Colon (tissue), 2 donors: ENCODE results near the gene POR.
"Not testable (repeated sequence)": the region's sequence is repeated elsewhere in the genome, so short reads cannot be mapped to it uniquely, and the experiment has no call there.

Experiments
- FAIRE-seq: peaks from 2 replicates; lab custom pipeline; 2012; peaks lifted over from hg19 to GRCh38; lab: Jason Lieb, UNC
- donor health status: control.
- donor health status: control.

Gene POR

DNA sequence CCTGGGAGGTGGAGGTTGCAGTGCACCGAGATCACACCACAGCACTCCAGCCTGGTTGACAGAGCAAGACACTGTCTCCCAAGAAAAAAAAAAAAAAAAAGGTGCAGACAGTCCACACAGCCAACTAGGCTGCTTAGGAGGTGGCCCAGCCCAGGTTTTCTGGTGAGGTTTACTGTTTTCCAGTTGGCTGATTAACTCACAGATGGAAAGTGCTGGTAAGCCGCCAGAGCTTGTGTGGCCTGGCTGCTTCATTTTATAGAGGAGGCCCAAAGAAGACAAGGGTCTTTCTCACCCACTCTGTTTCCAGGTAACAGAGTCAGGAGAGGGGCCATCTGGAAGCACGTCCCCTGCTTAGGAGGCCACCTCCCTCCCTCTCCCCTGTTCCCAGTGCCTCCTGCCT lies 29.9 kb upstream of the POR start:
- no peak for FAIRE-seq

DNA sequence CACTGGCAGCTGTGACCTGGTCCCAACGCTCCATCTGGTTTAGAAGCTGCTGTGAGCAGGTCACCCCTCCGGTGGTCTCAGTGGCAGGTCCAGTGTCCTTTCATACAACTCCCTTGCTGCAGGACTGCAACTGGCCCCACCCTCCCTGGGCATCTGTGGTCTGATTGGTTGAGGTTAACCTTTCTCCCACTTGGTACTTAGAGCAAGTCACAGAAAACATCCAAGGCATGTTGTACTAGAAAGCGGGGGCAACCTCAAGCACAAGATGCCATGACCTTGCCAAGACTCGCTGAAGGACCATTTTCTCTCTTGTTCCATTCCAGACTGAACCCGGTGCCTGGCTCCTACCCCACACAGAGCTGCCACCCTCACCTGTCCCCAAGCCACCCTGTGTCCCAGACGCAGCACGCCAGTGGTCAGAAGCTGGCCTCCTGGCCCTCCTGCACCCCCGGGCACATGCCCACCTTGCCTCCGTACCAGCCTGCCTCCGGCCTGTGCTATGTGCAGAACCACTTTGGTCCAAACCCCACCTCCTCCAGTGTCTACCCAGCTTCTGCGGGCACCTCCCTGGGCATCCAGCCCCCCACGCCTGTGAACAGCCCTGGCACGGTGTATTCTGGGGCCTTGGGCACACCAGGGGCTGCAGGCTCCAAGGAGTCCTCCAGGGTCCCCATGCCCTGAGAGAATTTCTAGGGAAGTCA lies 27.1 kb upstream of the POR start:
- FAIRE-seq = no peak

DNA sequence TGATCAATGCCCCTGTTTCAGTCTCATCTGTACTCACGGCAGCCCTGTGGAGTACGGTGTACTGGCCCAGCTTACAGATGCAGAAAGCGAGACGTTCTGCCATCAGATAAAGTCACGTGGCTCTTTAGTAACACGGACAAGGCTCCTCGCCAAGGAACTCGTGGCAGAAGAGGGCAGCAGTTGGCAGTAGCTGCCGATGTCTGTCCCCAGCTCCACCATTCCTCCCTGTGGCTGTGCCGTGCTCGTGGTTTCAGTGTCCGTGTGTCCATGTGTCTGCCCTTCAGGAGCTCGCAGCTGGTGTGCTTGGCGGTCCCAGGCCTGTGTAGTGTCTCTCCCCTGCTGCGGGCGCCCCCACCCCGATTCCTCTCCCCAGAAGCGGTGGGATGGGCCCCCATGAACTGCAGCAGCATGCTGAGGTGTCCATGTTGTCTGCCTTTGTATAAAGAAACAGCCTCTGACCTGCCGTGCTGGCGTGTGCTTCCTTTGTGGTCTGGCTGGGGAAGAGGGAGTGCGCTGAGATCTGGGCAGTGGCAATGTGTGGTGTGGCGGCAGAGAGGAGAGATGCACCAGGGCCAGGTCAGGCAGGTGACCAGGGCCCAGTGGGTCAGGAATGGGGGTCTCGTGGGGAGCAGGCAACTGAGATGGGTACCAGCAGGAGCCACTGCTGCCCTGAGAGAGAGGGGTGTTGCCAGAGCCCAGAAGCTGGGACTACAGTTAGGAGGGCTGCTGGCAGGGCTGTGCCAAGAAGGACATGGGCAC lies 26.3 kb upstream of the POR start:
- no peak for FAIRE-seq

DNA sequence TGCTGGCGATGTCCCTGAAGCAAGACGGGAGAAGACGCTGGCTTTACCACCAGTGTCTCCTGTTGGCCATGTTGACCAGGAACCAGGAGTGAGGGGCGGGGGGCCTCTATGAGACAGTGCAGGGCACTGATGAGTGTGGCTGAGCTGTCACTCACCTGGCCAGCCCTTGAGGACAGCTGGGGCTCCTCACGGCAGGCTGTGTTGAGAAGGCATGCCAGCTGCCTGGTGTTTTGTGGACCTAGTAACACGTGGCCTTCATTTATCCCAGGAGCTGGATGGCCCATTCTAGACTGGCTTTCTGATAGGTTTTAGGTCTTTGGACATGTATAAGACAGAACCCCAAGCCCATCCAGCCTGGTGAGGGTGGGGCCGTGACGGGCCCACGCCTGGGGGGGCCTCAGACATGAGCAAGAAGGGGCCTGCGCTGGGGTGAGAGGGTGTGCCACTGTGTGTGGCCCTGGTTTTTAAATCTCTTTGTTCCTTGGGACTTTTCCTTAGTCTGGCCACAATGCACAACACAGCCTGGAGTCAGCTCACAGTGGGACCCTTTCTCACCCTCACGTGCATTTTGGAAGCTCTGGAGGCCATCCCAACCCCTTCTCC lies 25.6 kb upstream of the POR start:
- FAIRE-seq = no peak

DNA sequence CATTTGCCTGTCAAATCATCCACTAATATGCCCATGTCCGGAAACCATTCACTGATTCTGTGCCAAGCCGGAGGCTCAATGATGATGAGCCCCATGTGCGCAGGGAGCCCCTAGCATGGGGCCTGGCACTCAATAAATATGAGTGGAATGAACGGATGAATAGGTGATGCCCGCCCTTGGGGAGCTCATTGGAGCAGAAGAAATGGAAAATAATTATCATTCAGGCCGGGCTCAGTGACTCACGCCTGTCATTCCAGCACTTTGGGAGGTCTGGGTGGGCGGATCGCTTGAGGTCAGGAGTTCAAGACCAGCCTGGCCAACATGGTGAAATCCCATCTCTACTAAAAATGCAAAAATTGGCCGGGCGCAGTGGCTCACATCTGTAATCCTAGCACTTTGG lies 25.1 kb upstream of the POR start:
- FAIRE-seq = no peak

DNA sequence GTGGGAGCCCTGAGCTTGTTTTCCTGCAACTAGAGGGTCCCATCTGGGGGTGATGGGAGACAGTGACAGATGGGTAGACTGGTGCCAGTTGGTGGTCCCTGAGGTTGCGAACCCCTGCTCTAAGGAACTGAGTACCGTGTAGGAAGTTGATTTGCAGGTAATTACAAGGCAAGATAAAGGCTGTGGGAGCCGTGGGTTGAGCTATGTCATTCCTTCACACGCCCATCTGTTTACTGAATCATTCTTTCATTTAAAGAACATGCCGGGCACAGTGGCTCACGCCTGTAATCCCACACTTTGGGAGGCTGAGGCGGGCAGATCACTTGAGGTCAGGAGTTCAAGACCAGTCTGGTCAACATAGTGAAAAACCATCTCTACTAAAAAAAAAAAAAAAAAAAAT lies 23.7 kb upstream of the POR start:
- FAIRE-seq = not testable (repeated sequence)

DNA sequence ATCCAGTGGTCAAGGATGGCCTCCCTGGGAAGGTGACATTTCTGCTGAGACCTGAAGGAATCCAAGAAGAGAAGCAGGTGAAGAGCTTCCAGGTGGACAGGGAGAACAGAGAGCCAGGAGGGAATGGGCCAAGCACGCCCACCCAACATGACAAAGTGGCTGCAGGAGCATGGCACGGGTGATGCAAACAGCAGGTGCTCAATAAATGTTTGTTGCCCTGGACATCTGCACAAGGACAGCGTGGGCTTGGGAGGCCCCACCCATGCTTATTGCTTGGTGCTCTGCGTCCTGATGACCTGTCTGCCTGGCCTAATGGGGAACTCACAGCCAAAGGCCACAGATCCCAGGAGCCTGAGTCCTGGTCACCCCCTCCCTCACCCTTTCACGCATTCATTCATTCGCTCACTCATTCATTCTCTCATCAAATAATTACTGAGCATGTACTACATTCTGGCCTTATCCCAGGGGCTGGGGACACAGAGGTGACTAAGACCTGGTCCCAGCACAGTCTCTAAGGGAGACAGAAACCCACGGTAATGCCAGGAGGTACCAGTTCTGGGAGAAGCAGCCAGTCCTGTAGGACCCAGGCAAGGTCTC lies 23.0 kb upstream of the POR start:
- FAIRE-seq = no peak

DNA sequence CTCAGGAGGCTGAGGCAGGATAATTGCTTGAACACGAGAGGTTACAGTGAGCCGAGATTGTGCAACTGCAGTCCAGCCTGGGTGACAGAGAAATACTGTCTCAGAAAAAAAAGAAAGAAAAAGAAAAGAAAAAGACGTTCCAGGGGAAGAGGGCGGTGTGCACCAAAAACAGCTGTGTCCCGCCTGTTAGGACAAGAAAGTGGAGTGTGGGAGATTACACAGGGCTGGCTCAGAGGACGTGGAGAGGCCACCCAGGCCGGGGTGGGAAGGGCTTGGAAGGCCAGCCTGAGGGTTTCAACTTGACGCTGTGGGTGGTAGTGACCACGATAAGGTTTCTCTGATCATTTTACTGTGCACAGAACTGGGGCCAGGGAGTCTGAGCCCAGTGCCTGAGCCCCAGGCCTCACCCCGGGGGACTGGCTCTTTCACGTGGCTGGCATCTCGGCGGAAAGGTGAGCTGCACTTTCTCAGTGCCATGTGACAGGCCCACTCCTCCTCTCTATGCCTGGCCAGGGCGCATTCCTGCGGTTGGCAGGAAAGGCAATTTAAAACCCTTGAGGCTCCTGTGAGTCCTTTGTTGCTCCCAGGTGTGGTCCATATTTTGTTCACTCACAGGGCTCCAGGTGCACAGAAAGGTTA lies 22.2 kb upstream of the POR start:
- no peak for FAIRE-seq

DNA sequence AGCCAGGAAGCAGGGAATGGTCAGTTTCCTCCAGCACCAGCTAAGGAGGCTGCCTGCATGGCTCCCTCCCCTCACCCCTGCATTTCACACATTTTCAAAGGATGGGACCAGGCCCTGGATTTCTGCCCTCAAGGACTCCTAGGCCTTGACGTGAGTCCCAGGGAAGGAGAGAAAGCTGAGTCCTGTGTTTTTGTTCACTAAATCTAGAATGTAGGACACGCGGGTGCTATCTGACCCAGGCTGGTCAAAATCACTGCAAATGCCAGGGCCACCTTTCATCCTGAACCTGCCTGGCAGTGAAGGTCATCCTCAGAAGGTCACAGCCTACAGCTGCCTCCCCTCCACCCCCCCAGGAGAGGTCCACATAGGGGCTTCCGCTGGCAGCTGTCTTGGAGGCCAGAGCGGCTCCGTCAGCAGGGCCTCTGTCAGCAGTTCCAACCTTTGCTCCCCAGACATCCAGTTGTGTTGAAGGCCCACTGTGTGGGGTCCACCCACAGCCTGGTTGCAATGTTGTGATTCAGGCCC lies 18.1 kb upstream of the POR start:
- FAIRE-seq = no peak

DNA sequence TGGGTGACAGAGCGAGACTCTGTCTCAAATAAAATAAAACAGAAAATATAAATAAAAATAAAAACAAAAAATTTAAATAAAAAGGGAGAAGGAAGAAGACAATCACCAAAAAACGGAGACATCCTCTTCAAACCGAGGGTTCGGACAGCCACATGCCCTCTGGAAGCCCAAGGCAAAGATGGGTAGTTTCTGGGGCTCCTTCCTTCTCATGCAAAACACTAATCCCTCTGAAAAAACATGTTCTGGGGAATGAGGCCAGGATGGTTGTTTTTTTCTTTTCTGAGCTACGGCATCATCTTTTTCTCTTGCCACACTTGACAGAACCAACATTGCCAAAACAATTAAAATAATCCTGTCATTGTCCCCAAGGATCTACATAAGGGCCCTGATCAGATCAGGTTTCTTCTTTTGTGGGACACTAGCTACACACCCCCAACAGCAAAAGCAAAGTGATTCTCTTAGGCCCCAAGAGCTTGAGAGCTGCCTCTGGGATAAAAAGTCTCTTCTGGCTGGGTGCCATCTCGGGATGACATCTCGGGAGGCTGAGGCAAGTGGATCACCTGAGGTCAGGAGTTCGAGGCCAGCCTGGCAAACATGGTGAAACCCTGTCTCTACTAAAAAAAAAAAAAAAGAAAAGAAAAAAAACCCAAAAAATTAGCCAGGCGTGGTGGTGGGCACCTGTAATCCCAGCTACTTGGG lies 14.2 kb upstream of the POR start:
- no peak for FAIRE-seq

DNA sequence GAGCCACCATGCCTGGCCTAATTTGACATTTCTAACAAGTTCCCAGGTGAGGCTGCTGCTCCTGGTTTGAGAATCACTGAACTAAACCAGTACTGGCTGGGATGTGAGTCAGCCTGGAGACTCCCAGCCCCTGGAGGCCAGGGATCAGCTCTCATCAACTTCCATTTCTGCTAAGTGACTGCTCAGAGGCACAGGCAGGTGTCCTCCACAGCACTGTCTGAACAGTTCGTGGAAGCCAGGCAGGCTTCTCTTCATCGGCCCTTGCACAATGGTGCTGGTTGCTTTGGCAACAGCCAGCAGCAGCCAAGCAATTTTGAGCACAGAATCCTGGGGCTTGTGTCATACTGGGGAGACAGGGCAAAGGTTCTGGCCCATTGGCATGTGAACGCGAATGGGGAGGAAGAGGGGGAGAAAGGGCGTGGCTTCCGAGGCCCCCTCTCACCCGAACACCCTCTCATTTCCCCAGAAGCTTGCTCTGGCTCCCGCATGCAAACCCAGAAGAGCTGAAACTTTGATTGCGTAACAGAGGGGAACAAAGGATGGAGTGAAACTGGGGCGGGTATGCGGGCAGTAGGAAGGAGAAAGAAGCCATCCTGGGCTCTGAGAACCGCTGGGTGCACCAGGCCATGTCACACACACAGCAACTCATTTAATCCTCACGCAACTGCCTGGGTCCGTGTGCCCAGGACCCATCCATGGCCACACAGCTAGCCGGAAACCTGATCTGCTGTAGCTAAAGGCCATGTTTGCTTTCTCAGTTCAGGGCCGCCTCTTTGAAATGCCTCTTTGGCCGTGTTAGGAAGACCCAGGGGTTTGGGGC lies 9.0 kb upstream of the POR start:
- no peak for FAIRE-seq

DNA sequence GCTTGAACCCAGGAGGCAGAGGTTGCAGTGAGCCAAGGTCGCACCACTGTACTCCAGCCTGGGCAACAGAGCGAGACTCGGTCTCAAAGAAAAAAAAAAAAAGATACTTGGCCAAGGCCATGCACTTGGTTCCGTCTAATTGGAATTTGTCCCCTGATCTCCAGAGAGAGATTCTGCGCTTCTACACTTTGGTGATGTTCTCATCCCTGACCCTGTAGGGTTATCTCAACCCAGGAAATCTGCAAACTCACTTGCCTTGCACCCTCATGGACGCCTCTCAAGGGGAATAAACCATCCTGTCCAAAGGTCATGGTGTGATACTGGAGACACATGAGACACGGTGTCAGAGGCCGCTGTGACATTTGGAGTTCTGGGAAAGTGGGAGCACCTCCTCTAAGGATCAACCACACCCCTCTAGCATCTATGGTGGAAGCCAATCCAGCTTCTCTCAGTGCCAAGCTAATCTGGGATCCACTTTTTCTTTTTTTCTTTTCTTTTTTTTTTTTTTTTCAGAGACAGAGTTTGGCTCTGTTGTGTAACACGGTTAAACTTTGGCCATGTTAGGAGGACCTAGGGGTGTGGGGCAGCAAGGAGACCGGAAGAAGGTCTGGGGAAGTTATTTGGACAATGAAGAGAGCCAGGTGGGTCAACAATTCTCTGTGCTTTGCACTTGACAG lies 7.8 kb upstream of the POR start:
- FAIRE-seq = no peak

DNA sequence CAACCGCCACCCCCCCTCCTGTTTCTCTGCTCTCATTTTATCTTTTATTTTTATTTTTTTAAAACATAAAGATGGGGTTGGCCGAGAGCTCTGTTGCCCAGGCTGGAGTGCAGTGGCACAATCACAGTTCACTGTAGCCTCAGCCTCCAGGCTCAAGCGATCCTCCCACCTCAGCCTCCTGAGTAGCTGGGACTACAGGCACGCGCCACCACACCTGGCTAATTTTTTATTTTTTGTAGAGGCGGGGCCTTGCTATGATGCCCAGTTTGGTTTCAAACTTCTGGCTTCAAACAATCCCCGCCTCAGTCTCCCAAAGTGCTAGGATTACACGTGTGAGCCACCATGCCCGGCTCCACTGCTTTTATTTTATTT lies 7.3 kb upstream of the POR start:
- not testable (repeated sequence) for FAIRE-seq

DNA sequence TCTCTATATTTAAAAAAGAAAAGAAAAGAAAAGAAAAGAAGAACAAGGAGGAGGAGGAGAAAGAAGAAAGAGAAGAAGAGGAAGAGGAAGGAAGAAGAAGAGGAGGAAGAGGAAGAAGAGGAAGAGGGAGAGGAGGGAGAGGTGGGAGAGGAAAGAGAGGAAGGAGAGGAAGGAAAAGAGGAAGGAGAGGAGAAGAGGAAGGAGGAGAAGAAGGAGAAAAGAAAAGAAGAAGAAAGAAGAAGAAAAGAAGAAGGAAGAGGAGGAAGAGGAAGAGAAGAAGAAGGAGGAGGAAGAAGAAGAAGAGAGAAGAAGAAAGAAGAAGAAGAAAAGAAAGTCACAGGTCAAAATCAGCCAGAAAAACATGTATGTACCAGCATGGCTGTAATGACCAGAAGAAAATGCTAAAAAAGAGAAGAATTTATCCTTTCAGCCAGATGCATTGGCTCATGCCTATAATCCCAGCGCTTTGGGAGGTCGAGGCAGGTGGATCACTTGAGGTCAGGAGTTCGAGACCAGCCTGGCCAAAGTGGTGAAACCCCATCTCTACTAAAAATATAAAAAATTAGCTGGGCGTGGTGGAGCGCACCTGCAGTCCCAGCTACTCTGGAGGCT lies 5.3 kb upstream of the POR start:
- FAIRE-seq = no peak

DNA sequence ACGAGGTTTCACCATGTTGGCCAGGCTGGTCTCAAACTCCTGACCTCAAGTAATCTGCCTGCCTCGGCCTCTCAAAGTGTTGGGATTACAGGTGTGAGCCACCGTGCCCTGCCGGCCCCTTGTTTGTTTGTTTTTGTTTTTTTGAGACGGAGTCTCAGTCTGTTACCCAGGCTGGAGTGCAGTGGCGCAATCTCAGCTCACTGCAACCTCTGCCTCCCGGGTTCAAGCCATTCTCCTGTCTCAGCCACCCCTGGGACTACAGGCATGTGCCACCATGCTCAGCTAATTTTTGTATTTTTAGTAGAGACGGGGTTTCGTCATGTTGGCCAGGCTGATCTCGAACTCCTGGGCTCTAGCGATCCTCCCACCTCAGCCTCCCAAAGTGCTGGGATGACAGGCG lies 3.8 kb upstream of the POR start:
- not testable (repeated sequence) for FAIRE-seq

DNA sequence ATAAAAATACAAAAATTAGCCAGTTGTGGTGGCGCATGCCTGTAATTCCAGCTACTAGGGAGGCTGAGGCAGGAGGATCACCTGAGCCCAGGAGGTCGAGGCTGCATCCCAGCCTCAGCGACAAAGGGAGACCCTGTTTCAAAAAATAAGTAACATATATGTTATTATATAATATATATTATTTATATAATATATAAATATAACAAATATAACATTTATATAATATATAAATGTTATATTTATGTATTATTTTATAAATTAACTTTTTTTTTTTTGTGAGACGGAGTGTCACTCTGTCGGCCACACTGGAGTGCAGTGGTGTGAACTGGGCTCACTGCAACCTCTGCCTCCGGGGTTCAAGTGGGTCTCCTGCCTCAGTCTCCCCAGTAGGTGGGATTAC lies 1.5 kb upstream of the POR start:
- no peak for FAIRE-seq

DNA sequence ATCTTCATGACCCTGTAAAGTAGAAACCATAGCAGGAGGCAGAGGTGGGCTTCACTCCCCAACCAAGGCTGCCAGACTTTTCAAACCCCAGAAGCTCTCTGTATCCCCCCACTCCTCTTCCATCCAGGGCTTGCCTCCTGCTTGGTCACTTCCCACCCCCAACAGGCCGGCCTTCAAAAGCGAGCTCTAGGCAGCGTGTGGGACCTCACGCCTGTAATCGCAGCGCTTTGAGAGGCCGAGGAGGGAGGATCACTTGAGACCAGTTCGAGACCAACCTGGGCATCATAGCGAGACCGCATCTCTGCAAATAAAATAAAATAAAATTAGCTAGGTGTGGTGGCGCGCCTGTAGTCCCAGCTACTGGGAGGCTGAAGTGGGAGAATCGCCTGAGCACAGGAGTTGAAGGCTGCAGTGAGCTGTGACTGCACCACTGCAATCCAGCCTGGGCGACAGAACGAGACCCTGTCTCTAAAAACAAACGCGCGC lies 743 bp upstream of the POR start:
- FAIRE-seq = no peak

DNA sequence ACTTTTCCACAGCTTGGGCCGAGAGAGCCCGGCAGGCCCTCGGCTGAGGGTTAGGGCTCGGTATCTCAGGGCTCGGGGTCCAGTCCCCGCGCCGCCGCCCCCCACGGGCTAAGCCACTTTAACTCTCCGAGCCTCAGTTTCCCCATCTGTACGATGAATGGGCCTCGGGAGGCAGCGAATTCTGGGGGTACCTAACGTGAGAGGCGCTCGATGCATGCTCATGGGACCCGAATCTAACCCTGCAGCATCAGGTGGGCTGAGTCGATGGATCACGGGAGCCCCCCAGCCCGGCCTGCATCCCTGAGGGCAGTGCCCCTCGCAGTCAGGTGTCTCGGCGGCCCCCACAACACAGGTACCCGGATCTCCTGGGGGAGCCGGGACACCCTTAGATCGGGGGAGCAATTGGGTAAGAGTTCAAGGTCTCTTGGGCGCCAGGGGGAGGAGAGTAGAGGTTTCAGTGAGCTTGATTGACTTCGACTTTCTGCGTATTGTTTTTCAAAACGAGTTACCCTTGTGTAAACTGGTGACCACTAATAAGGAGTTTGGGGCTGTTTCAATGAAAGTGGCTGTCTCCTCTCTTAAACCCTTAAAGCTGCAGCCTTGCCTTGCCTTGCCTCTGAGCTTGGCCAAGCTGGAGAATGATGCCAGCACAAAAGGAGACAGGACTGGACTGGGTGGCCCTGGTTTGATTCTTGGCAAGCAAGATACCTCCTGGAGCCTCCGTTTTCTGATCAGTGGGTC lies 631 bp downstream of the POR start:
- no peak for FAIRE-seq

DNA sequence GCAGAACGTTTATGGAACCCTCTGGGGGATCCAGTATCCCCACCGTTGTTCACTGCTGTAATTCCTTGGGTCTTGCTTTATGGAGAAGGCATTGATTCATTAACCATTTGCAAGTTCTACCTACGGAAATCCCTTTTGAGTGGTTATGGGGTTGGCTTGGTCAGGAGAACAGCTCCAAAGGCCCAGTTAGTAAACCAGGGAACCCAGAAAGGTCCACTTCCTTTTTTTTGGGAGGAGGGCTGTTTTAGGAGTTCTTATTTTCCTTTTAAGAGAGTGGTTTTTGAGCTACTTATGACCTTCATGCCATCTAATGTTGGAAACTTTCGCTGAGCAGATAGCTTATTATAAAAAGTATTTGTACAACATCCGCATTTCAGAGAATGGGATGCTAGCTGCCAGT lies 1.3 kb downstream of the POR start:
- no peak for FAIRE-seq
